GM21825 (cell line): ENCODE results near the gene TBC1D21.

ENCODE experiments used
- ATAC-seq: cut with Tn5 transposase; IDR thresholded peaks from one replicate; pipeline ENCODE4 v1.9.1; 2021; ENCODE audit warnings: mild to moderate bottlenecking, moderate library complexity; ENCODE audit not compliant: unreplicated experiment

The TBC1D21 gene, protein sequence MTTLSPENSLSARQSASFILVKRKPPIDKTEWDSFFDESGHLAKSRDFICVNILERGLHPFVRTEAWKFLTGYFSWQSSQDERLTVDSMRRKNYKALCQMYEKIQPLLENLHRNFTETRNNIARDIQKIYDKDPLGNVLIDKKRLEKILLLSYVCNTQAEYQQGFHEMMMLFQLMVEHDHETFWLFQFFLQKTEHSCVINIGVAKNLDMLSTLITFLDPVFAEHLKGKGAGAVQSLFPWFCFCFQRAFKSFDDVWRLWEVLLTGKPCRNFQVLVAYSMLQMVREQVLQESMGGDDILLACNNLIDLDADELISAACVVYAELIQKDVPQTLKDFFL

DNA sequence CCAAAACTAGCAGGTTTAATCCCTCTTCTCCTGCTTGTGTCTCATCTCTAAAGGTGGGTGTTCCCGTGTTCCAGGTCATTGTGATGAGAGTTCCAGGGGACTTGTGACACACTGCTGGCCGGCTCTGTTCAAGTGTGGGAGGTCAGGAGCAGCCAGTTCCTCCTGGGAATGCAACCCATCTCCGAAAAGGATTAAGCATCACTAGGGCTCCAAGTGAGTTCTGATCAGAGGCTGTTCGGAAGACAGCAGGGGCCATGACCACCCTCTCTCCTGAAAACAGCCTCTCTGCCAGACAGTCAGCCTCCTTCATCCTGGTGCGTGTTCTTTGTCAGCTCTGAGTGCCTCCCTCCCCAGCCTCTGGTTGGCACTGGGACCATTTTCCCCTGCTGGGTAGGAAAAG is at the start of gene TBC1D21:
Gene TBC1D21, plus strand, starts transcription at position 109 of the 400 bp plus-strand sequence. Its CDS starts 146 bp downstream, at position 255.
- ATAC-seq = no peak

DNA sequence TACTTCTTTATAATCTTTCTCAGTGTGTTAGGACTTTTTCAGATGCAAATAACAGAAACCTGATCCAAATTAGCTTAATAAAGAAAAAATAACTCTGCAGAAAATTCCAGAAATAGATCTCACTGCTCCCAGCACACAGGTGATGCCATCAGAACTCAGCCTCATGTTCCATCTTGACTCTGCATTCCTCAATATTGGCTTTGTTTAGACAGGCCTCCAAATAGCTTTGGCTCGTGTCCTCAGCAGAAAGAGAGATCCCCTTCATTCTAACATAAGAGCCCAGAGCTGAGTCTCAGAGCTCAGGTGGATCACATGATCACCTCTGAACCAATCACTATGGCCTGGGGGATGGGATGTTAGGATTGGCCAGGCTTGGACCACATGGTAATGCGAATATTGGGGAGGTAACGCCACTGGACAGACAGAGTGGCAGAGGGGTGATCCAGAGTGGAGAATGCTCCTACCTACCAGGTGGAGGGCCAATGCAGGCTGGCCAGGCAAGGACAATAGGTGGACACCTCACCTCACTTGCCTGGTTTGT is 46.6 kb upstream of the TBC1D21 start:
- ATAC-seq = no peak

DNA sequence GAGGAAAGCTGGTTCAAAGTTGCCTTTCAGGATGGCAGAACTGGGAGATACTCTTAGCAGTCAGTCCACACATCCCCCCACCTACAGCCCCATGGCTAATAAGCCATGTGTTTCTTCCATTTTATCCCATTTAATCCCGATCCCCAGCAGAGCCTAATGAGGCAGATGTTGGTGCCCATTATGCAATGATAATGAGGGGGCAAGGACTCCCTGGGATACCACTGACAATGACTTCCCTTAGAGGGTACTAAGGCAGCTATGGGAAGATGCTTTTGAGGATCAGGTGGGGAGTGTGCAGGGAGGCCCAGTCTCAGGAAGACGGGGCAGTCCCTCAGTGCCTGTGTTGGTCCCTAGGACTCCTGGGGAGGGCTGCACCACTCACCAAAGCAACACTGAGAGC is 43.8 kb upstream of the TBC1D21 start:
- no peak for ATAC-seq

DNA sequence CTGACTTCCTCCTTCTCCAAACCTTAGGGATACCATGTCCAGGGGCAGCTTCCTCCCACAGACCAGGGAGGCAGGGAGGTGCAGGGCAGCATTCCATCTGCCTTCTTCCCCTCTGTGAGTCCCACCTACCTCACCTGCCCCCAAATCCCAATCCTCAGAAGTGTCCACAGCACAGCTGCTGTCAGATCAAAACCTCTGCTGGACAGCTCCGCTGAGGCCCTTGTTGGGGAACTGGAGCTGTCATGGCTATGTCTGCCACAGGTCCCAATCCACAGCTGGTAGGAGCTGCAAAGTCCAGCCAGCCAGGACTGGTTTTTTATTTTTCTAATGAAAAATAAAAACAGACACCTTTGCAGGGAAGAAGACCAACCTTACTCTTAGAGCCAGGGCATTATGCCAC is 40.7 kb upstream of the TBC1D21 start:
- ATAC-seq = no peak

DNA sequence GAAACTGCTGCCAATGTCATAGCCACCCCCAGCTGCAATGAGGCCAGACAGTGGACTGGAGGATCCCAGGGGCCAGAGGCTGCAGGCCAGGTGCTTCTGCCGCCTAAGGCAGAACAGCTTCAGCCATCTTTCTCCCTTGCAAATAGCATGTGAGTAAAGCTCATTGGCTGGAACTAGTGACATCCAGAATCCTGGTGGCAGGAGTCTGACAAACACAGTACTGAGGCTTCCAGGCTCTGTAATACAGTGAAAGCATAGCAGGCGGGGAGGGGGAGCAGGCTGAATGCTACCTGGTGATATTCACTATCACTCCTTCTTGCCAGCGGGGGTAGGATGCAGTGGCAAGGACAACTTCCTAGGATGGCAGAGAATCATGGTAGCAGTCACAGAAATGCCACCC is 36.5 kb upstream of the TBC1D21 start:
- ATAC-seq = no peak

DNA sequence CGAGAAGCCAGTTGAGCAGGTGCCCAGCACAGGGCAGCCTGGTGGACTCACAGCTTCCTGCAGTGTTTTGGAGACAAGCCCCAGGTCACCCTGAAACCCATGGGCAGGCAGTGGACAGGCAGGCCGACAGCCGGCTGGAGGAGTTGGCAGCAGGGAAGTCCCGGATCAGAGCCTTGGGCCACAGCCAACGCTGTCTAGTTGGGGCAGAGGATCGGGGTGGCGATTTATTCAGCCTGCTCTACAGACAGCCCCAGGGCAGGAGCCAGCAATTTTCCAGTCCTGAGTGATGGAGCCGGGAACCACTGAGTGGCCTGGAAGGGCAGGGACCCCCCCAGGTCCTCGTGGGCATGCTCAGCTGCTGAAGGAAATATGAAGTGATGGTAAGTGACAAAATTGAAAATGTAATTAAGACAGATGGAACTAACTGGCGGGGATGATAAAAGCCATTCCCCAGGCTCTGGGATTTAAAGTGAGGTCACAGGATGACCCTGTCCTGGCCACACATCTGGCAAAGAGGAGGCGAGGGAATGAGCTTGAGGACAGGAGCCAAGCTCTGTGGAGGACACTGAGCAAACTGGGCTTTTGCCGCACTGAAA is 34.4 kb upstream of the TBC1D21 start:
- no peak for ATAC-seq

DNA sequence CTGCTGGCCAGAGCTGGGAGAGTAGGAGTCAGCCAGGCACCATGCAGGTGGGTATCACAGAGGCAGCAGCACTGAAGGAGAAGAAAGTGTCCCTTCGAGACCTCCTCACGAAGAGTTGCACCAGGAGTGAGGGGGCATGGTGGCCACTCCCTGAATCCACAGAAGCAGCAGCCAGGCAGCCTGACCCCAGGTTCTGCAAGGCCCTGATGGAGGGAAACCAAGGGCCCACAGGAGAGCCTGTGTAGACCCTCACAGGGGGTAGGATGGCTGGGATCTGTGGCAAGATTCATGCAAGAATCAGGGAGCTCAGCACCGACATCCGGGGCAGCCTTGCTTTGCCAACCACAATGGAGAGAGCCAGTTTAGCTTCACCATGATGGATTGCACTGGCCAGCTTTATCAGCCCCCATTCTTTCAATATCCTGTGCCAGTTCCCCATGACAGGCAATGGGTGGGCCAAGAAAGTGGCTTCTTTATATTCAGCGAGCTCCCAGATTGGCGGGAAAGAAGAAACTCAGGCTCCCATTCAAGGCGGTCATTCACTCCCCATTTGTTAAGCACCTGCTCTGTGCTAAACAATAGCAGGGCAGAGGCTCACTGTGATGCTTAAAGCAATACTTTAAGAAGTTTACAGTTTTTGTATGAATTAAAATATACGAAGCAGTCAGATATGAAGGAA is 33.5 kb upstream of the TBC1D21 start:
- no peak for ATAC-seq

DNA sequence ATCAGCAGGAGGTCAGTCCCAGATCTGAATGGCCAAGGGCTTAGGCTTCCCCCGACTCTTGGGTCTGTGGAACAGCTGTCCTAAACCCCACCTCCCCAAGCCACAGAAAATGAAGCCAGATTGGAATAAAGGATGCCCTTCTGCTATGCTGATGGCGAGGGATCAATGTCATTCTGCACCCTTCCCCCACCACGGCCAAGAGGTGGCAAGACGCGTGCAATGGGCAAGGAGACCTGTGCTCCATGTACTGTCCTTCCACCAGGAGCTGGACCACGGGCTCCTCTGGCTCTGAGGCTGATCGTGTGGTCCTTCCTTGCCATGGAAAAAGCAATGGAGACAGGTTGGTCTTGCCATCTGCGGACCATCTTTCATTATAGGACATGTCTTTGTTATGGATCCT is 32.6 kb upstream of the TBC1D21 start:
- no peak for ATAC-seq

DNA sequence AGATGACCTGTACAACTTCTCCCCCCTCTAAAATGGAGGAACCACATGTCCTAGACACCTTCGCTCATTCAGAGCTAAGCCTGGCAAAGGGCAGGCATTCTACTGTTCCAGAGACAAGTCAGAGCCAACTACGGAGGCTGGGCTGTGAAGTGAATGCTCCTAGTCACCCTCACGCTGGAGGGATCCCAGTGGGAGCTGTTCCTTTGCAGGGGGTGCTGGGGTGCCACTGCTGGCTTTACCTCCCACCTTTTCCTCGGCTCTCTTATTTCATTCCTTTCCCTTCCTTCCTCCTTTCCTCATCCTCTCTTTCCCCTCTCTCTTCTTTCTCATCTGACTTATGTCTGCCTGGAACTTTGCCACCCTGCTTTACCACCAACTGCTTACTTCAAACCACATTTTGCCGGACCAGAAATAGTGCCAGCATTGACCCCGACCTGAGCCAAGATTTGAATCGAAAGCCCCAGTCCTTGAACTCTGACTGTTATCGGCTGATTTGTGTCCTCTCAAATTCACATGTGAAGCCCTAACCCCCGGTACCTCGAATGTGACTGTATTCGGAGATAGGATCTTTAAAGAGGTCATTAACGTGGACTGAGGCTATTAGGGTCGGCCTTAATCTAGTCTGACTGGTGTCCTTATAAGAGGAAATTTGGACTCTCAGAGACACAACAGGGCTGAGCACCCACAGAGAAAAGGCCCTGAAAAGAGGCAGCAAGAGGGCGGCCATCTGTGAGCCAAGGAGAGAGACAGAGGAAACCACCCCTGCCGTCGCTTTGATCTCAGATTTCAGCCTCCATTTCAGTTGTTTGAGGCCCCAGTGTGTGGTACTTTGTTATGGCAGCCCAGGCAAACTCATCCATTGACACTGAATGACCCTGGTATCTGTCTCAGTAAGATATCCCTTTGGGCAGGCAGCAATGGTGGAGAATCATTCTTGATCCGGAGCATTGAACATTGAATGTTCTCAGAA is 31.3 kb upstream of the TBC1D21 start:
- no peak for ATAC-seq

DNA sequence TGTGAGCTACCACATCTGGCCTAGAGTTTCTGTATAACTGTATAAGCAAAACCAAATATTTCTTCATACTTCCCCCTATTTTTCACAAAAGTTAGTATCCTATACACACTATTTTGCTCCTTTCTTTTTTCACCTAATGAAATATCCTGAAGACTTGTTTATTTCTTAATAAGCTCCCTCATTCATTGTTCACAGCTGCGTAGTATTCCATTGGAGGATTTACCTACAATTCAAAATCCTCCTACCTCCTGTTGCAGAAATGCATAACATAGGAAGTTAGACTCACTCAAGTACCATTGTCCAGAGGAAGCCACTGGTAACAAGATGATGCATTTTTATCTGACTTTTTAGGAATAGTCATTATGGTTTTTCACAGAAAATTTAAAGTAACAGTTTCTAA is 29.6 kb upstream of the TBC1D21 start:
- no peak for ATAC-seq

DNA sequence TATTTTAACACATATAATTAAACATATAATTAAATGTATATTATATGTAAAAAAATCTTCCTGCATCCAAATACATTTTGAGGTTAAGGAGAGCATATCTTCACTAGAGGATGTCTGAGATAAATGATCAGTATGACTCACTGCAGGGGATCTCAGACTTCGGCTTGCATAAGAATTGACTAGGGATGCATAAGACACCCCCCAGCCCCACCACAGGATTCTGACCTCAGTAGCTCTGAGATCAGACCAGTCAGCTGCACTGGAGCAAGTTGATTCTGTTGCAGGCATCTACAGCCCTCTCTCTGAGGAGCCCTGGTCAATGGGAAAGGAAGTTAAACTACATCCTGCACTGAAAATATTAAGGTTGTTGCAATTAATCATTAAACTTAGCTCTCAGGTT is 29.0 kb upstream of the TBC1D21 start:
- no peak for ATAC-seq

DNA sequence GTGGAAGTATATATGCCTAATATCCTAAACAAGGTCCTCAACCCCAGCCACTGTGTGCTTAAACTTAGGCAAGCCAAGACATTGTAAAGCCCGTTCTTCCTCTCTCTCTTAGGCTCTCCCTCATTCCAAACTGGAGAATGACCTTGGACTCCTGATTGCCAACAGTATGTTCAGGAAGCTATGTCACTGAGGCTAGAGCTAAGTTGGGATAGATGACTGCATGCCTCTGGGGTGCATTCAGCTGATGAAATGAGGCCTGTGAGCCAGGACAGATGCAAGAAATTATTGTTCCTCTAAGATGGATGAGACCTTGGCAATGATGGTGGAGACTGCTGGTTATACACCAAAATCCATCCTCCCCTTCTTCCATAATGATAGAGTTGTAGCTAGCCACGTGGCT is 27.9 kb upstream of the TBC1D21 start:
- no peak for ATAC-seq

DNA sequence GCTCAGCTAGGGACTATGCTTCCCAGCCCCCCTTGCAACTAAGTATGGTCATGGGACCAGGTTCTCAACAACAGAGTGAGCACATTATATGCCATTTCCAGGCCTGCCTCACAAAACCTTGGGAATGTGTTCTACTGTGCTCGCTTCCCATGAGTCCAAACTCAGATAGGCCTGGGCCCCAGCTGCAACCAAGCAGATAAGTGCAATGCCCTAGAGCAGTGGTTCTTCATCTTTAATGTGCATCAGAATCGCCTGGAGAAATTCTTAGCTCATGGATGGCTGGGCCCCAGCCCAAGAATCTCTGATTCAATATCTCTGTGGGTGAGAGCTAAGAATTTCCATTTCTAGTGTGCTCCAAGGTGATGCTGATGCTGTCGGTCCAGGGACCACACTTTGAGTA is 27.5 kb upstream of the TBC1D21 start:
- ATAC-seq = no peak

DNA sequence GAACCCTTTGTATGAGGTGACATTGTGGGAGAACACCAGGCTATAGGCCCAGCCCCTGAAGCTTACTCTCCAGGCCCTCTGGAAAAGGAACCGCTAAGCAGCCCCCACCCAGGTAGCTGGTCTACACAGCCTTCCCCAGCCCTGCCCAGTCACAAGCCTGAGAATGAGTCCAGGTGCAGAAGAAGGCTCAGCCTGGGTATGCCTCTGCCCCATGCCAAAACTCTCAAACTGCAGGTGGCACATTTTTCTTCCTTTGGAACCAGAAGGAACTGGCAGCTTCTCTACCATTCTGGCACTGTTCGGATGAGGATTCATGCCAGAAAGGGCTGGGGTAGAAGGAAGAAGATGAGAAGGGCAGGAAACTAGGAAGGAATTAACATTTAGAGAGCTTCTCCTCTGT is 23.7 kb upstream of the TBC1D21 start:
- no peak for ATAC-seq

DNA sequence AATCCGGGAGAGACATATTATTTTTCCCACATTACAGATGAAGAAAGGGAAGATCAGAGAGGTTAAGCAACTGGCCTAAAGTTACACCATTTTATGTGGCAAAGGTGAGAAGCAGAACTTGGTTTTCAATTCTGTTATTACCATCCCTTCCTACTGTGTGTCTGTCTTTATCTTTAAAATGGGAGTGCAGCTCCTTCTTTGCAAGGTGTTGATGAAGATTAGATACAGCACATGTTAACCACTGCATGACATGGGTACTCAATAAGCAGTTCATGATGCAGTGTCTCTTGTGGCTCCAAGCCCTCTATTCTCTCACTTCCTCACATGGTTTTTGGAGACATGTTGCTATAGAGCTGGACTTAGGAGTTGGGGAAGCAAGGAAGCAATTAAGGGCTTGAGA is 23.1 kb upstream of the TBC1D21 start:
- ATAC-seq = no peak

DNA sequence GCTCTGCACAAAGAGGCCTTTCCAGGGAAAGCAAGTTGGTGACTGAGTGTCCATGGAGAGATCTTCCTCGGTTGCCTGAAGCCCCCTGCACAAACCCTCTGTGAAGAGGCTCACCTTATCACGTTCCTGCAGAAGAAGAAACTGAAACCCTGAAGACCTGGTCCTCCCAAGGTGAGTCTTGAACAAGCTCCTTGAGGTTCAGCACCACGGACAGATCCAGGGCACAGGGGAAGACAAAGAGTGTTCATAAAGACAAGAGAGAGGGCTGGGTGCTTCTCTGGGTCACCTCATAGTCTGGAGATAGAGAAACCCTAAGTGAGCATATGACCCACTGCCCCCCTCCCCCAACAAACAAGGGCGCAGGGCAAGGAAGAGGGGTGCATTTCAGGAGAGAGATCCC is 21.7 kb upstream of the TBC1D21 start:
- no peak for ATAC-seq

DNA sequence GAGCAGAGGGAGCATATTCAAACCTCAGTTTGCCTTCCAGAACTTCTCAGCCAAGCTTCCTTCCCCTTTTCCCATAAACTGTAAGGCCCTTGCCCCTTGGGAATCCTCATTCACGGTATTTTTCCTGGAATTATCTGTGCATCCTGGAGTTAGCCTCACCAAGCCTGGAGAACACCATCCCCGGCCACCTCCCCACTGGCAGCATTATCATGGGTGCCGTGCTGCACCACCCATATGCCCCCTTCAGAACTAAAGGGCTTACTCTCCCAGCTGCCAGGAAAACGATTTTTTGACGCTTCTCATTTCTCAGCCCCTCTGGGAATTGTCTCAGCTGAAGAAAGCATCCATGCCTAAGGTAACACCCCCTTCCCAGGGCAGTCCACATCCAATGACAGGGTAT is 20.9 kb upstream of the TBC1D21 start:
- no peak for ATAC-seq

DNA sequence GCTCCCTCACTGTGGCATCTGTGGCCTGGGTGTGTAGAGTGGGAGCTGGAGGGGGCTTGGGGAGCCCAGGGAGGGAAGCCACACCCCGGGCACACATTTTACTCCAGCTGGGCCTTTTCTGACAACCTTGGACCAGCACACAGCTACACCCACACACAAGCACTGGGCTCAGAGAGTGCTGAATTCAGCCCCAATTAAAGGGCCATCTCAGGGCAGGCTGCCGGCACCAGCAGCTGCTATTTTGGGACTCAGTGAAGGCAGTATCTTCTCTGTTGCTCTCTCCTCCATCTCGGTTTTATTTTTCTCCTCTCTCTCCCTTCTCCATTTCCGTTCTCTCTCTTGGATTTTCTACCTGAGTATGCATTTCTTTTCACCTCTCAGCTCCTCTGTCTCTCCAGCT is 19.1 kb upstream of the TBC1D21 start:
- no peak for ATAC-seq

DNA sequence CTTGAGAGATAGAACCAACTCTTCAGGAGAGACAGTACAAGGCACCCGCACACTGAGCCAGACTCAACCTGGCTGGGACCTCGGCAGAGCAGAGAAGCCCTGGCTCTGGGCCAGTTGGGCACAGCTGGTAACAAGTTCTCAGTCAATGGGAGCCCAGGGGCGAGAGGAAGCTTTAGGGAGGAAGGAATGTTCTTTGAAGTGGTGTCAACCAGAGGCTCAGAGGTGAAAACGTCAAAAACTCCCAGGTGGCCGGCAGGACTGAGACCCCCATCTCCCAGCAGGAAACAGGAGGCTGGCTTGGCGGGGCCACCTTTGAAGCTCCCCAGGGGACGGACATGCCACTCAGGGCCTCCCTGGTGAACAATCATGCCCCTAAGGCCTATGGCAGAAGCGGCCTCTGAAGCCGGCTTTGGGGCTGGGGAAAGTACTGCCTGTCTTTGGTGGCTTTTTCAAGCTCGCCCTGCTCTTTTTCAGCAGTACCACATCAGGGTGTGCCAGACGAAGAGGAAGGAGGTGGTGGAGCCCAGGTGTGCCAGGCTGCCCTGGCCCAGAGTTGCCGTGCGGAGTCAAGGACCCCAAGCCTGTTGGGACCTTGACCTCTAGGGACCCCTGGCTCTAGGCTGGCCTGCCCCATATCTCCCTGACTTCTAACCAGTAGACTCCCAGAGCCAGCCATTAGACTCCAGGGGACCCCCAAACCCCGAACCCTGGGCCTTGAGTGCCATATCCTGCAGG is 16.7 kb upstream of the TBC1D21 start:
- no peak for ATAC-seq
